A673 (cell line): ENCODE results near the gene CDC42EP2. TPM values are rescaled to one million over a fixed set of nuclear protein-coding genes. Genes with fewer than 3 reads are reported as not detected.

Experiments used
- BruUV-seq: library from RNA; stranded (reverse); fragments of 400-500 nt; replicated peaks from 2 replicates; lab custom pipeline; 2021; lab: Mats Ljungman, UMichigan
- CTCF ChIA-PET: fragments of 300-600 bp; sonication (Branson Sonifier 250); formaldehyde crosslinking; loops from one replicate; lab custom pipeline; 2022; ENCODE audit warnings: antibody characterized with exemption; lab: Charles Lee
- POLR2A ChIA-PET: fragments of 300-600 bp; sonication (Branson Sonifier 250); formaldehyde crosslinking; loops from one replicate; lab custom pipeline; 2022; ENCODE audit warnings: antibody characterized with exemption; ENCODE audit not compliant: low non-redundant PET; lab: Charles Lee
- DNase-seq: peaks from one replicate; pipeline ENCODE4 v3.0.0-alpha.2; 2015; ENCODE audit warnings: low spot score
- H3K27ac ChIP-seq: fragments of 200-600 bp; sonication (generic); 2 replicates; pipeline ENCODE4 v1.5.1; 2016; ENCODE audit warnings: mixed run types, low read depth, mild to moderate bottlenecking, mixed read lengths, antibody characterized with exemption, low read length; ENCODE audit not compliant: poor library complexity, severe bottlenecking
- H3K27me3 ChIP-seq: fragments of 200-600 bp; sonication (generic); replicated peaks from 2 replicates; pipeline ENCODE4 v1.6.1; 2017; ENCODE audit warnings: mixed run types, low read depth, mild to moderate bottlenecking, mixed read lengths, antibody characterized with exemption, low read length; ENCODE audit not compliant: insufficient read depth, poor library complexity
- H3K36me3 ChIP-seq: fragments of 200-600 bp; sonication (generic); 2 replicates; pipeline ENCODE4 v1.6.1; 2016; ENCODE audit warnings: mixed run types, mild to moderate bottlenecking, mixed read lengths, antibody characterized with exemption, low read length; ENCODE audit not compliant: insufficient read depth, poor library complexity, severe bottlenecking
- H3K4me1 ChIP-seq: fragments of 200-600 bp; sonication (generic); 2 replicates; pipeline ENCODE4 v1.6.1; 2017; ENCODE audit warnings: mixed run types, mild to moderate bottlenecking, mixed read lengths, antibody characterized with exemption, low read length; ENCODE audit not compliant: insufficient read depth, poor library complexity, severe bottlenecking
- H3K4me3 ChIP-seq: fragments of 200-600 bp; sonication (generic); 2 replicates; pipeline ENCODE4 v1.5.1; 2016; ENCODE audit warnings: low read depth, mixed run types, mild to moderate bottlenecking, mixed read lengths, low read length; ENCODE audit not compliant: poor library complexity, severe bottlenecking
- H3K9me3 ChIP-seq: fragments of 200-600 bp; sonication (generic); 2 replicates; pipeline ENCODE4 v1.6.1; 2016; ENCODE audit warnings: mixed run types, low read depth, mild to moderate bottlenecking, mixed read lengths, antibody characterized with exemption, low read length; ENCODE audit not compliant: poor library complexity, severe bottlenecking
- EZH2 ChIP-seq: fragments of 200-600 bp; sonication (generic); IDR thresholded peaks from 2 replicates; pipeline ENCODE4 v1.6.1; 2017; ENCODE audit warnings: borderline replicate concordance, low read depth, mild to moderate bottlenecking, mixed read lengths, antibody characterized with exemption, low read length; ENCODE audit not compliant: poor library complexity, severe bottlenecking
- intact Hi-C: fragments of 100-400 bp; cut with micrococcal nuclease; formaldehyde crosslinking; loops from one replicate; pipeline ENCODE4 v1.10.0; 2022; ENCODE audit not compliant: unreplicated experiment
- total RNA-seq: library from RNA; stranded (reverse); gene quantifications from 2 replicates; pipeline ENCODE4 v1.2.3, GENCODE V29; 2021
- TF ChIP-seq, protein P1 (sequence below): fragments of 300-800, 200-600 bp; sonication (generic); conservative IDR thresholded peaks from 2 replicates; pipeline ENCODE4 v1.5.1; 2017; ENCODE audit warnings: low read depth, mild to moderate bottlenecking, antibody characterized with exemption, low read length, moderate library complexity, mixed read lengths

CDC42EP2 gene
- total RNA-seq, 1 experiment from 2014 or later: 4.8 TPM

GRCh38 chr11:65278356-65278755, 36.3 kb upstream of the CDC42EP2 start:
- intact Hi-C loops: no loop called here
- Histone ChIP-seq H3K4me1 (peaks cover 25% of the 10 kb centered on the region), H3K27me3 (no peaks in the 10 kb centered on the region), H3K4me3 (no peak overlapping the region), H3K9me3 (no peaks in the 10 kb centered on the region), H3K27ac (peak overlapping the region; percentile 14), H3K36me3 (peaks cover 80% of the 10 kb centered on the region)
- TF ChIP-seq, protein P1, sequence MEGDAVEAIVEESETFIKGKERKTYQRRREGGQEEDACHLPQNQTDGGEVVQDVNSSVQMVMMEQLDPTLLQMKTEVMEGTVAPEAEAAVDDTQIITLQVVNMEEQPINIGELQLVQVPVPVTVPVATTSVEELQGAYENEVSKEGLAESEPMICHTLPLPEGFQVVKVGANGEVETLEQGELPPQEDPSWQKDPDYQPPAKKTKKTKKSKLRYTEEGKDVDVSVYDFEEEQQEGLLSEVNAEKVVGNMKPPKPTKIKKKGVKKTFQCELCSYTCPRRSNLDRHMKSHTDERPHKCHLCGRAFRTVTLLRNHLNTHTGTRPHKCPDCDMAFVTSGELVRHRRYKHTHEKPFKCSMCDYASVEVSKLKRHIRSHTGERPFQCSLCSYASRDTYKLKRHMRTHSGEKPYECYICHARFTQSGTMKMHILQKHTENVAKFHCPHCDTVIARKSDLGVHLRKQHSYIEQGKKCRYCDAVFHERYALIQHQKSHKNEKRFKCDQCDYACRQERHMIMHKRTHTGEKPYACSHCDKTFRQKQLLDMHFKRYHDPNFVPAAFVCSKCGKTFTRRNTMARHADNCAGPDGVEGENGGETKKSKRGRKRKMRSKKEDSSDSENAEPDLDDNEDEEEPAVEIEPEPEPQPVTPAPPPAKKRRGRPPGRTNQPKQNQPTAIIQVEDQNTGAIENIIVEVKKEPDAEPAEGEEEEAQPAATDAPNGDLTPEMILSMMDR: no peak
- no peak for TF ChIP-seq EZH2
- BruUV-seq: no TSS peak
- ChIA-PET POLR2A (no interaction called here), CTCF (interaction anchor here (1.5 kb wide), 1 partner anchor 37 kb away, joined by 4 read pairs; no protein-coding TSS in a partner anchor)
- DNase-seq: no peak

- CTCF ChIA-PET: no interaction called here
- Histone ChIP-seq H3K4me1 (peaks cover 25% of the 10 kb centered on the region), H3K36me3 (peaks cover 87% of the 10 kb centered on the region)
Measured at GRCh38 chr11:65279279-65279678, 35.4 kb upstream of the CDC42EP2 start.

DNA sequence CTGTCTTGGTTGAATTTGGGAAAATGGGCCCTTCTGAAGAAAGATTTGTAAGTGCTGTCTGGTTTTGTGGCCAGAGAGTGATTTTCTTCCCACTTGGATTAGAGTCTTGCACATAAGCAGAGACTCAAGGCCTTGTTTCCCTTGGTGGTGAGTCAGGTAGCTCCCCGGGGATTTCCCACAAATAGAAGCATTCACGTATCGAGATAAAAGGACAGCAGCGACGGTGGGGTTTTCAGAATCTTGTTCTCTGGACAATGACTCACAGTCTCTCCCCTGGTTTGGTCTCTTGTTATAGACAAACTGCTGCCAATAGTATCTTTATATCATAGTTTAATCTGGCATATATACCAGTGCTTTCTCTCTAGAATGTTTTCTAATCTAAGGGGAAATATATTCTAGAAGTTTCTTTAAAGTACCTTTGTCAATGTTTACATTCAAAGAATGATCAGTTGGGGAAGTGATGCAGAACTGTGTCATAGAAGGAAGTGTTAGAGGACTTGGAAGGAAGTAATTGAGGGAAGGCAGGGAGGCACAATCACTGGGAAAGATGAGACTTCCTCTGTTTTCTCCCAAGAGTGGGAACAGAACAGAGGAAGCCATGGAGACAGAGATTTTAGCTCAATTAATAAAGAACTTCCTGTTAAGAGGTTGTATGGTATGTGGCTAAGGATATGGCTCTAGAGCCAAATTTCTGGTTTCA, 34.8 kb upstream of the CDC42EP2 start:
- CTCF ChIA-PET: no interaction called here
- intact Hi-C loops: no loop called here
- peak; percentile 39 for DNase-seq
- POLR2A ChIA-PET: no interaction called here
- Histone ChIP-seq H3K4me1 (peaks cover 25% of the 10 kb centered on the region), H3K27ac (peak overlapping the region; percentile 31), H3K4me3 (no peak overlapping the region), H3K27me3 (no peaks in the 10 kb centered on the region), H3K9me3 (no peaks in the 10 kb centered on the region), H3K36me3 (peaks cover 91% of the 10 kb centered on the region)
- BruUV-seq: no TSS peak
- TF ChIP-seq EZH2: no peak
- TF ChIP-seq, protein P1: no peak

More at GRCh38 chr11:65279279-65279678, 35.4 kb upstream of the CDC42EP2 start:
- intact Hi-C loops: no loop called here
- H3K27me3 ChIP-seq: no peaks in the 10 kb centered on the region
- no TSS peak for BruUV-seq
- H3K27ac ChIP-seq: peak overlapping the region; percentile 31
- no peaks in the 10 kb centered on the region for H3K9me3 ChIP-seq
- POLR2A ChIA-PET: no interaction called here
- H3K4me3 ChIP-seq: no peak overlapping the region
- DNase-seq: no peak
- TF ChIP-seq EZH2: no peak
- TF ChIP-seq, protein P1: no peak
